OCI-LY7 (cell line): ENCODE data around the gene RXRA. TPM values are rescaled to one million over a fixed set of nuclear protein-coding genes. Genes with fewer than 3 reads are reported as not detected.

ENCODE experiments used
- BruUV-seq: library from RNA; stranded (reverse); fragments of 400-500 nt; replicated peaks from 2 replicates; lab custom pipeline; 2021; lab: Mats Ljungman, UMichigan
- CTCF ChIA-PET: fragments of 300-600 bp; sonication (Branson Sonifier 250); formaldehyde crosslinking; loops from one replicate; lab custom pipeline; 2022; ENCODE audit warnings: antibody characterized with exemption; ENCODE audit not compliant: unreplicated experiment; lab: Charles Lee
- POLR2A ChIA-PET: fragments of 300-600 bp; sonication (Branson Sonifier 250); formaldehyde crosslinking; loops from one replicate; lab custom pipeline; 2022; ENCODE audit warnings: antibody characterized with exemption; lab: Charles Lee
- DNase-seq: peaks from one replicate; pipeline ENCODE4 v3.0.0-alpha.2; 2015; ENCODE audit warnings: low spot score
- H2AFZ ChIP-seq: fragments of 200-600 bp; sonication (generic), shearing (Covaris generic); 2 replicates; pipeline ENCODE4 v1.6.1; 2014; ENCODE audit warnings: mild to moderate bottlenecking, antibody characterized with exemption, low read length, moderate library complexity
- H3K27ac ChIP-seq: fragments of 200-600 bp; sonication (generic); 2 replicates; pipeline ENCODE4 v1.5.1; 2014; ENCODE audit warnings: mixed run types, low read depth, mild to moderate bottlenecking, moderate library complexity, low read length, inconsistent platforms; ENCODE audit not compliant: poor library complexity, severe bottlenecking
- H3K36me3 ChIP-seq: fragments of 200-600 bp; sonication (generic); 2 replicates; pipeline ENCODE4 v1.6.1; 2014; ENCODE audit warnings: mild to moderate bottlenecking, antibody characterized with exemption, low read length, moderate library complexity, mixed read lengths; ENCODE audit not compliant: insufficient read depth
- H3K4me1 ChIP-seq: fragments of 200-600 bp; sonication (generic); 2 replicates; pipeline ENCODE4 v1.5.1; 2014; ENCODE audit warnings: mild to moderate bottlenecking, low read length; ENCODE audit not compliant: insufficient read depth, poor library complexity, severe bottlenecking
- H3K4me2 ChIP-seq: fragments of 200-600 bp; sonication (generic); 2 replicates; pipeline ENCODE4 v1.6.1; 2014; ENCODE audit warnings: mild to moderate bottlenecking, low read length
- H3K4me3 ChIP-seq: fragments of 200-600 bp; sonication (generic); 2 replicates; pipeline ENCODE4 v1.5.1; 2014; ENCODE audit warnings: mild to moderate bottlenecking, low read depth, low read length; ENCODE audit not compliant: poor library complexity, severe bottlenecking
- H3K79me2 ChIP-seq: fragments of 200-600 bp; sonication (generic); 2 replicates; pipeline ENCODE4 v1.6.1; 2016; ENCODE audit warnings: low read depth, mild to moderate bottlenecking, low read length, moderate library complexity, mixed read lengths; ENCODE audit not compliant: insufficient read depth
- H3K9me2 ChIP-seq: fragments of 200-600 bp; sonication (generic); 2 replicates; pipeline ENCODE4 v1.6.1; 2016; ENCODE audit warnings: mild to moderate bottlenecking, low read length, mixed read lengths; ENCODE audit not compliant: insufficient read depth
- H3K9me3 ChIP-seq: fragments of 200-600 bp; sonication (generic); 2 replicates; pipeline ENCODE4 v1.6.1; 2014; ENCODE audit warnings: mild to moderate bottlenecking, mixed run types, low read length, mixed read lengths
- H4K20me1 ChIP-seq: fragments of 200-600 bp; sonication (generic); 2 replicates; pipeline ENCODE4 v1.6.1; 2014; ENCODE audit warnings: mild to moderate bottlenecking, antibody characterized with exemption, low read length, moderate library complexity, mixed read lengths; ENCODE audit not compliant: insufficient read depth
- EZH2phosphoT487 ChIP-seq: fragments of 200-600 bp; sonication (generic); IDR thresholded peaks from 2 replicates; pipeline ENCODE4 v1.6.1; 2018; ENCODE audit warnings: low read depth, borderline replicate concordance, mild to moderate bottlenecking, mixed run types, antibody characterized with exemption, low read length, moderate library complexity, mixed read lengths
- intact Hi-C: fragments of 100-400 bp; cut with micrococcal nuclease; formaldehyde crosslinking; loops from one replicate; pipeline ENCODE4 v1.10.0; 2022; ENCODE audit not compliant: unreplicated experiment
- total RNA-seq, 2 experiments: library from RNA; depleted of rRNA in 1 of 2; stranded (reverse); fragments of >200 nt in 1 of 2; shearing (Covaris generic) in 1 of 2; gene quantifications; 2 replicates each; pipeline ENCODE4 v1.2.3, GENCODE V29; 2014 to 2022
- TF ChIP-seq, protein P1 (sequence below): fragments of 200-600 bp; sonication (generic); conservative IDR thresholded peaks from 2 replicates; pipeline ENCODE4 v1.5.1; 2014; ENCODE audit warnings: mild to moderate bottlenecking, antibody characterized with exemption, low read length, moderate library complexity, mixed read lengths

Gene RXRA
- total RNA-seq, 2 experiments from 2014 or later, result 0.25 to 0.40 TPM

DNA sequence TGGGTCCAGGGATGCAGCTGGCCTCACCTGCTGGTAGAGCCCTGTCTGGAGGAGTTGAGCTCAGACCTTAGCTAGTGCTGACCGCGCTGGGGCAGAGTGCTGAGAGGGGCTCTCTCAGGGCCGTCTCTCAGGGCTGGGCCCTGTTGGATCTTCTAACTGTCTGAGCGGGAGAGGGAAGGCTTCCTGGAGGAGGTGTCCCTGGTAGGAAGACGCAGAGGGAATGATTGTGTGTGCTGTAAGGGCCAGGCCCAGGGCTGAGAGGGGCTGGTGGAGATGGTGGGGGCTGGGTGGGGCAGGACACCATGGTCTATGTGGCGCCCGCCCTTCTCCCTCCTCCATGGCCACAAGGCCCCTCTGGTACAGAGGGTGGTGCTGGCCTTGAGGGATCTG is 55.0 kb downstream of the RXRA start:
- H3K27ac ChIP-seq, result no peak overlapping the region
- no peaks in the 10 kb centered on the region for H3K9me3 ChIP-seq
- H4K20me1 ChIP-seq, result no peaks in the 10 kb centered on the region
- DNase-seq, result no peak
- no peaks in the 10 kb centered on the region for H3K9me2 ChIP-seq
- CTCF ChIA-PET, result no interaction called here
- no TSS peak for BruUV-seq
- H3K4me2 ChIP-seq, result no peak overlapping the region
- no peaks in the 10 kb centered on the region for H3K4me1 ChIP-seq
- intact Hi-C loops, result no loop called here
- H2AFZ ChIP-seq, result no peak overlapping the region
- no peaks in the 10 kb centered on the region for H3K79me2 ChIP-seq
- H3K4me3 ChIP-seq, result no peak overlapping the region
- POLR2A ChIA-PET, result no interaction called here
- TF ChIP-seq, protein P1, sequence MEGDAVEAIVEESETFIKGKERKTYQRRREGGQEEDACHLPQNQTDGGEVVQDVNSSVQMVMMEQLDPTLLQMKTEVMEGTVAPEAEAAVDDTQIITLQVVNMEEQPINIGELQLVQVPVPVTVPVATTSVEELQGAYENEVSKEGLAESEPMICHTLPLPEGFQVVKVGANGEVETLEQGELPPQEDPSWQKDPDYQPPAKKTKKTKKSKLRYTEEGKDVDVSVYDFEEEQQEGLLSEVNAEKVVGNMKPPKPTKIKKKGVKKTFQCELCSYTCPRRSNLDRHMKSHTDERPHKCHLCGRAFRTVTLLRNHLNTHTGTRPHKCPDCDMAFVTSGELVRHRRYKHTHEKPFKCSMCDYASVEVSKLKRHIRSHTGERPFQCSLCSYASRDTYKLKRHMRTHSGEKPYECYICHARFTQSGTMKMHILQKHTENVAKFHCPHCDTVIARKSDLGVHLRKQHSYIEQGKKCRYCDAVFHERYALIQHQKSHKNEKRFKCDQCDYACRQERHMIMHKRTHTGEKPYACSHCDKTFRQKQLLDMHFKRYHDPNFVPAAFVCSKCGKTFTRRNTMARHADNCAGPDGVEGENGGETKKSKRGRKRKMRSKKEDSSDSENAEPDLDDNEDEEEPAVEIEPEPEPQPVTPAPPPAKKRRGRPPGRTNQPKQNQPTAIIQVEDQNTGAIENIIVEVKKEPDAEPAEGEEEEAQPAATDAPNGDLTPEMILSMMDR, result no peak
- TF ChIP-seq EZH2phosphoT487, result no peak
- H3K36me3 ChIP-seq, result no peaks in the 10 kb centered on the region

DNA sequence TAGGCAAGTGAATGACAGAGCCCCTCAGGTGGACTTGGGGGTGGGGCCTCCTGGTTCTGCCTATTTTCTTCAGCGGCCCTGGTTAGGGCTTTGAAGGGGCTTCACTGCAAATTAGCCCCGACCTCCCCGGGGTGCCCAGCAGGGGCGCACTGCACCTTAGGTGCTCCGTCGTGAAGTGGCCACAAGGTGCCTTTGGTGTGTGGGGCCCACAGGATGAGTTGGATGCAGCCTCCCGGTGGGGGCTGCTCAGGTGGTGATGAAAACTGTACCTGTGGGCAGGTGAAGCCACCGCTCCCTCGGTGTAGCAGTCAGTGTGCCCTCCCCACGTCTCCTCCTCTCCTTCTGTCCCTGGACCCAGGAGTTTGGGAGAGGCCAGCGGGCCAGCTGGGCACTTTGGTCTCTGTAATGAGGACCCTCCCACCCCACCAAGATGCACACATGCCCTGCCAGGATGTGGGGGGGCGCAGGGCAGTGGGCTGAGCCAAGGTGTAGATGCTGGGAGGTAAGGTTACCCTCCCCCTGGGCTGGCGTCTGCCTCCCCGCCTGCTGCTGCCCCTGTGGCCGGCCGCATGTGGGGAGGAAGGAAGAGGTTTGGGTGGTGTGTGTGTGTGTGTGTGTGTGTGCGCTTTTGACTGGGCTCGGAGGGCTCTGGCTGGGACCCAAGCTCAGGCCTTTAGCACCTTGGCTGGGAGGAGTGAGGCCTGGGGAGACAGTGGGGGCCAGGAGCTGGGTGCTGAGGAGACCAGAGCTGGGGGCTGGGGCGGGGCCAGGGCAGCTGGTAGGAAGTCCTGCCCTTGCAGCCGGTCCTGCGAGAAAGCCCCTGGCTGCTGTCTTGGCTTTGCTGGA is 55.6 kb downstream of the RXRA start:
- Histone ChIP-seq H3K27ac (no peak overlapping the region), H3K4me3 (no peak overlapping the region), H3K9me3 (no peaks in the 10 kb centered on the region), H3K79me2 (no peaks in the 10 kb centered on the region), H3K4me1 (no peaks in the 10 kb centered on the region), H2AFZ (no peak overlapping the region), H4K20me1 (no peaks in the 10 kb centered on the region), H3K4me2 (no peak overlapping the region), H3K9me2 (no peaks in the 10 kb centered on the region), H3K36me3 (no peaks in the 10 kb centered on the region)
- TF ChIP-seq EZH2phosphoT487, result no peak
- TF ChIP-seq, protein P1, result peak; percentile 68
- CTCF ChIA-PET, result no interaction called here
- no TSS peak for BruUV-seq
- DNase-seq, result peak; percentile 33
- POLR2A ChIA-PET, result no interaction called here
- intact Hi-C loops, result no loop called here

DNA sequence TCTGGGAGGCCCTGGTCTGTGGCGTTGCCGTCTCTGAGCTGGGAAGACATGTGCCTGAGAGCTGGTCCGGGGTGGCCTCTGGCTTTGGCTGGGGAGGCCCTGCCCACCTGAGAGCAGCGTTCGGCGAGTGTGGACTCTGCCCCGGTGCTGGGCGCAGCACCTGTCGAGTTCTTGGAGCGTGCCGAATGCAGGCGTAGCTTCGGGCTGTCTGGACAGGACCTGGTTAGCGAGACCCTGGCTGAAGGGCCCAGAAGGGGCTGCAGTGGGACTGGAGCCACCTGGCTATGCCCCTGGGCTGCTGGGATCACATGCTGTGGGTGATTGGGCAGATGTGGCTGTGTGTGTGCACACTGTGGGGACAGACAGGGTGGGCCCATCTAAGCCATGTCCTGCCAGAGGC is 56.5 kb downstream of the RXRA start:
- BruUV-seq, result no TSS peak
- no peaks in the 10 kb centered on the region for H4K20me1 ChIP-seq
- no peak overlapping the region for H3K27ac ChIP-seq
- H3K4me2 ChIP-seq, result no peak overlapping the region
- CTCF ChIA-PET, result interaction anchor here (0.6 kb wide), 1 partner anchor 599 kb away, joined by 3 read pairs; no protein-coding TSS in a partner anchor
- no peaks in the 10 kb centered on the region for H3K79me2 ChIP-seq
- no peak overlapping the region for H3K4me3 ChIP-seq
- H2AFZ ChIP-seq, result no peak overlapping the region
- H3K36me3 ChIP-seq, result no peaks in the 10 kb centered on the region
- no peaks in the 10 kb centered on the region for H3K9me3 ChIP-seq
- no peaks in the 10 kb centered on the region for H3K9me2 ChIP-seq
- DNase-seq, result no peak
- intact Hi-C loops, result no loop called here
- TF ChIP-seq, protein P1, result no peak
- TF ChIP-seq EZH2phosphoT487, result no peak
- POLR2A ChIA-PET, result no interaction called here
- no peaks in the 10 kb centered on the region for H3K4me1 ChIP-seq
